ENCODE measurements around the gene TTC14.

The TTC14 gene

GRCh38 chr3:180631317-180631716, 29.4 kb downstream of the TTC14 start:
- no peak for DNase-seq

- DNase-seq = no peak
Observed at GRCh38 chr3:180633722-180634121, 31.8 kb downstream of the TTC14 start.

- no peak for DNase-seq
Observed at GRCh38 chr3:180640987-180641386, 39.0 kb downstream of the TTC14 start.

- no peak for DNase-seq
Observed at GRCh38 chr3:180646187-180646790, 44.3 kb downstream of the TTC14 start.

- no peak for DNase-seq
Observed at GRCh38 chr3:180656406-180656805, 54.4 kb downstream of the TTC14 start.

GRCh38 chr3:180657094-180657493, 55.1 kb downstream of the TTC14 start:
- DNase-seq = no peak

All from activated effector memory CD4-positive, alpha-beta T cell treated with anti-CD3 and anti-CD28 coated beads, Interleukin-2, amount 50 U/mL, for 16 hours (primary cell).